Ovary (tissue), 9 donors: ENCODE data around the gene KCNC2. TPM values are rescaled to one million over a fixed set of nuclear protein-coding genes. Genes with fewer than 3 reads are reported as not detected.

Source experiments
- DNase-seq, 5 donors: peaks; one replicate each; pipeline ENCODE4 v3.0.0-alpha.2; 2019 to 2020
- H3K27ac ChIP-seq, 2 donors: fragments of 200-600 bp; one replicate each; pipeline versions ENCODE4 v1.5.1 to v1.8.0; 2019 to 2022
- H3K27me3 ChIP-seq: fragments of 200-600 bp; one replicate; pipeline ENCODE4 v1.8.0; 2022
- H3K36me3 ChIP-seq: fragments of 200-600 bp; sonication (generic); one replicate; pipeline ENCODE4 v1.5.1; 2019
- H3K4me1 ChIP-seq: one replicate; pipeline ENCODE4 v1.8.1; 2013; ENCODE audit warnings: mild to moderate bottlenecking, moderate library complexity; ENCODE audit not compliant: insufficient read depth
- H3K4me3 ChIP-seq: fragments of 200-600 bp; sonication (generic); one replicate; pipeline ENCODE4 v1.5.1; 2017
- H3K9me3 ChIP-seq, 2 donors: fragments of 200-600 bp in 1 of 2; sonication (generic) in 1 of 2; one replicate each; pipeline versions ENCODE4 v1.5.1 to v1.8.1; 2013 to 2019; ENCODE audit warnings: mild to moderate bottlenecking in 1 of 2, moderate library complexity in 1 of 2
- EP300 ChIP-seq: sonication (generic); formaldehyde crosslinking; IDR thresholded peaks from one replicate; pipeline ENCODE4 v1.6.1; 2017; ENCODE audit warnings: antibody characterized with exemption
- POLR2A ChIP-seq: fragments of 450-650 bp; IDR thresholded peaks from one replicate; pipeline ENCODE4 v1.6.1; 2017; ENCODE audit warnings: antibody characterized with exemption, mild to moderate bottlenecking, moderate library complexity
- WGBS, 3 donors: extraction: QIAGEN DNeasy Blood & Tissue Kit in 1 of 3; methylation state at CpG; one replicate each; pipeline versions ENCODE4 v1.1.5 to v1.1.7; 2013 to 2017; 5-methylcytosine and 5-hydroxymethylcytosine counted together
- intact Hi-C, 4 donors: fragments of 100-400 bp; cut with DNase I; formaldehyde crosslinking; loops; one replicate each; pipeline versions ENCODE4 v1.11.0 to v1.15.1; 2022 to 2023
- polyA plus RNA-seq, 2 donors: library from polyadenylated mRNA; stranded (reverse); fragments of 200-250 nt in 1 of 2; fragments of 350-450 nt in 1 of 2; fragmentation: Illumina TruSeq in 1 of 2; extraction: RNeasy Lipid Tissue Mini Kit (QIAGEN cat#74804) in 1 of 2; gene quantifications; one replicate each; pipeline ENCODE4 v1.2.3, GENCODE V29; 2013 to 2014
- total RNA-seq, 7 donors: library from RNA; depleted of rRNA in 2 of 7; stranded (reverse); fragments of >200 nt in 2 of 7; fragmentation: NEBNext Ultra II Directional in 3 of 7; extraction: Animal tissue kit (Norgen Biotek cat#: 25700) in 3 of 7; gene quantifications; one replicate each; pipeline versions ENCODE4 v1.1.0 to v1.2.4, GENCODE V29; 2016 to 2023
- TF ChIP-seq, protein P1 (sequence below), 3 donors: fragments of 450-650 bp in 2 of 3; fragments of 200-600 bp in 1 of 3; IDR thresholded peaks; one replicate each; pipeline versions ENCODE4 v1.5.1 to v1.8.0; 2016 to 2022; ENCODE audit warnings: antibody characterized with exemption in 3 of 3, mild to moderate bottlenecking in 1 of 3
- donor health status: DM: no; HTN: no; CAD: no; lungs with moderate emphysema.
- donor health status: DM: no; HTN: no; CAD: no.
- donor health status: Bipolar disorder and iron deficiency.
- donor health status: DM: yes; HTN: yes; CAD: no.
- donor health status: DM: no; HTN: no; CAD: no.
- donor health status: DM: yes; HTN: yes; CAD: no.

KCNC2 gene
- total and polyA plus RNA-seq, 9 donors = not detected

DNA sequence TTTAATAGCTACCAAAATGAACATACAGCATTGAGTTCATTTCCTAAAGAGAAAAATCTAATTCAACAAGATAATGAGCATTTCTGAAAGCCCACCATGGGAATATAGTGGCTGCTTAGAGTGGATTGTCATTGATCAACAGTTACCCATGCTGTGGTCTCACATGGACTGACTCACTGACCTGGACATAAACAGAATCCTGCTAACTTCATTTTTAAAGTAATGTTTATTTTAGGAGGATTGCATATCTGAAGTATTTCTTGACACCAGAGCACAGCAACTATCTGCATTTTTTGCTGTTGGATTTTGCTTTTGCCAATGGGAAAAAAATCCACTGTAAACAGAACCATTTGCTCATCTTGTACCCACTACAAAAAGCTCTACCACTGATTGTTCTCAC lies 71.7 kb downstream of the KCNC2 start:
- Histone ChIP-seq H3K9me3 (no peaks in the 10 kb centered on the region), H3K36me3 (no peaks in the 10 kb centered on the region), H3K4me3 (no peak overlapping the region), H3K27me3 (no peaks in the 10 kb centered on the region), H3K4me1 (no peaks in the 10 kb centered on the region), H3K27ac (no peak overlapping the region)
- intact Hi-C loops = no loop called here
- no peak for TF ChIP-seq EP300
- TF ChIP-seq POLR2A = no peak
- TF ChIP-seq, protein P1, sequence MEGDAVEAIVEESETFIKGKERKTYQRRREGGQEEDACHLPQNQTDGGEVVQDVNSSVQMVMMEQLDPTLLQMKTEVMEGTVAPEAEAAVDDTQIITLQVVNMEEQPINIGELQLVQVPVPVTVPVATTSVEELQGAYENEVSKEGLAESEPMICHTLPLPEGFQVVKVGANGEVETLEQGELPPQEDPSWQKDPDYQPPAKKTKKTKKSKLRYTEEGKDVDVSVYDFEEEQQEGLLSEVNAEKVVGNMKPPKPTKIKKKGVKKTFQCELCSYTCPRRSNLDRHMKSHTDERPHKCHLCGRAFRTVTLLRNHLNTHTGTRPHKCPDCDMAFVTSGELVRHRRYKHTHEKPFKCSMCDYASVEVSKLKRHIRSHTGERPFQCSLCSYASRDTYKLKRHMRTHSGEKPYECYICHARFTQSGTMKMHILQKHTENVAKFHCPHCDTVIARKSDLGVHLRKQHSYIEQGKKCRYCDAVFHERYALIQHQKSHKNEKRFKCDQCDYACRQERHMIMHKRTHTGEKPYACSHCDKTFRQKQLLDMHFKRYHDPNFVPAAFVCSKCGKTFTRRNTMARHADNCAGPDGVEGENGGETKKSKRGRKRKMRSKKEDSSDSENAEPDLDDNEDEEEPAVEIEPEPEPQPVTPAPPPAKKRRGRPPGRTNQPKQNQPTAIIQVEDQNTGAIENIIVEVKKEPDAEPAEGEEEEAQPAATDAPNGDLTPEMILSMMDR (IDR thresholded peaks at IDR 0.05) = no peak
- no peak for DNase-seq

DNA sequence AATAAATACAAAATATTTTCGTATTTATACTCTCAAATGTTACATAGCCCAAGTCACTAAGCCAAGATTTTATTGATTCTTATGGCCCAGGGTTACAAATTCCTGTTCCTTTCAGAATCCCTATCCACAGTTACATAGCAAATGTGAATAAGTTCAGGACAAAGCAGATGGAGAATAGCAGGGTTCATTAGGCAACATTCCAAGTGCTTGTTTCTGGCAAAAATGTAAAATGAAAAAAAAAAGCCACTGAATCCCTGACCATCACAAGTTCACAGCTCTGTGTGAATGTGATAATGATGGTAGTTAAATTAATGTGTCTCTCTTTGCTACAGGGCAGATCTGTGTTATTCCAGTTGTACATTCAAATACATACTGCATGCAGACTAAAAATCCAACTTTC lies 74.6 kb downstream of the KCNC2 start:
- DNase-seq = no peak
- 36 to 57% (median 50%) methylated on average over 1 of the region's 1 CpG for WGBS, 3 donors
- Histone ChIP-seq H3K4me3 (no peak overlapping the region), H3K9me3 (no peaks in the 10 kb centered on the region), H3K27ac (no peak overlapping the region), H3K36me3 (no peaks in the 10 kb centered on the region), H3K4me1 (no peaks in the 10 kb centered on the region), H3K27me3 (no peaks in the 10 kb centered on the region)
- TF ChIP-seq EP300 (no peak), POLR2A (no peak)
- TF ChIP-seq, protein P1 (IDR thresholded peaks at IDR 0.05) = no peak
- intact Hi-C loops = no loop called here

DNA sequence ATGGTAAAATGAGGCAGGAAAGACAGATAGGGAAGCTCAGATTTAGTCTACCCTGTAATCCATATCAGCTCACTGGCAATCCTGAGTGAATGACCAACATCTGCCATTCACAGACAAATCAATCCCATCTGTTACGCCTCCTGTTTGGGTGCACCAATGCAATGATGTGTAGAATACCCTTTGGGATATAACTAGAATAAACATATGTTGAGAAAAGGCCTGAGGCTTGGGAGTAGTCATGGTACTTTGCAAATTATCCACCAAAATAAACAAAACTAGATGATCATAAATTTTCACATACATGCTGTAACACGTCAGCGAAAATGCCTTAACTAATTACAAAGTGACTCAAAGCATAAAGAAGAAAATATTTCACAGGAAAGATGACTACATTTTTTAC lies 78.8 kb downstream of the KCNC2 start:
- H3K36me3 ChIP-seq = no peaks in the 10 kb centered on the region
- TF ChIP-seq, protein P1 (IDR thresholded peaks at IDR 0.05) = no peak
- TF ChIP-seq POLR2A (no peak), EP300 (no peak)
- WGBS, 3 donors = 73 to 76% (median 73%) methylated on average over 3 of the region's 3 CpGs
- no peak overlapping the region for H3K4me3 ChIP-seq
- no peaks in the 10 kb centered on the region for H3K4me1 ChIP-seq
- no peaks in the 10 kb centered on the region for H3K9me3 ChIP-seq
- H3K27ac ChIP-seq = no peak overlapping the region
- no peak for DNase-seq
- no peaks in the 10 kb centered on the region for H3K27me3 ChIP-seq
- intact Hi-C loops = no loop called here

DNA sequence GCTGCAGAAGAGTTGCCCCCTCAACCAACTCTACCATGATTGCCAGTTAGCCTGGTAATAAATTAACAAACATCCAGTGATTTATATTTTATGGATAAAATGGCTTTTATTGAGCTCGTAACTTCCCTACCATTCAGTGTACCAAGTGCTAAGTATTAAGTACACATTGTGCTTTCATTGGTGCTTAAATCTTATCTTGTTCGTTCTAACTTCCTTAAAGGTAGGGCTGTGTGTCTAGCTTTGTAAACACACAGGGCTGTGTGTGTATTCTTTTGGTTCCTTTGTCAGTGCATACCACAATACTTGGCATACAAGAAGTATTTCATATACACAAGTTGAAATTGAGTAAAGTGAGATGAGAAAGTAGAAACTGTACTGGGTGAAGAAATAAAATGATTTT lies 80.4 kb downstream of the KCNC2 start:
- no peak for TF ChIP-seq EP300
- no peak for TF ChIP-seq POLR2A
- TF ChIP-seq, protein P1 (IDR thresholded peaks at IDR 0.05) = no peak
- intact Hi-C loops = no loop called here
- Histone ChIP-seq H3K27ac (no peak overlapping the region), H3K36me3 (no peaks in the 10 kb centered on the region), H3K27me3 (no peaks in the 10 kb centered on the region), H3K4me1 (no peaks in the 10 kb centered on the region), H3K4me3 (no peak overlapping the region), H3K9me3 (no peaks in the 10 kb centered on the region)
- no peak for DNase-seq
- 76 to 80% (median 79%) methylated on average over 2 of the region's 2 CpGs for WGBS, 3 donors
